Retina (tissue), 1 donor: ENCODE data around the gene VAV2.
"Not testable (repeated sequence)": the region's sequence is repeated elsewhere in the genome, so short reads cannot be mapped to it uniquely, and the experiment has no call there.

Experiments
- DNase-seq: peaks from one replicate; pipeline ENCODE4 v3.0.0-alpha.2; 2016

VAV2 gene

DNA sequence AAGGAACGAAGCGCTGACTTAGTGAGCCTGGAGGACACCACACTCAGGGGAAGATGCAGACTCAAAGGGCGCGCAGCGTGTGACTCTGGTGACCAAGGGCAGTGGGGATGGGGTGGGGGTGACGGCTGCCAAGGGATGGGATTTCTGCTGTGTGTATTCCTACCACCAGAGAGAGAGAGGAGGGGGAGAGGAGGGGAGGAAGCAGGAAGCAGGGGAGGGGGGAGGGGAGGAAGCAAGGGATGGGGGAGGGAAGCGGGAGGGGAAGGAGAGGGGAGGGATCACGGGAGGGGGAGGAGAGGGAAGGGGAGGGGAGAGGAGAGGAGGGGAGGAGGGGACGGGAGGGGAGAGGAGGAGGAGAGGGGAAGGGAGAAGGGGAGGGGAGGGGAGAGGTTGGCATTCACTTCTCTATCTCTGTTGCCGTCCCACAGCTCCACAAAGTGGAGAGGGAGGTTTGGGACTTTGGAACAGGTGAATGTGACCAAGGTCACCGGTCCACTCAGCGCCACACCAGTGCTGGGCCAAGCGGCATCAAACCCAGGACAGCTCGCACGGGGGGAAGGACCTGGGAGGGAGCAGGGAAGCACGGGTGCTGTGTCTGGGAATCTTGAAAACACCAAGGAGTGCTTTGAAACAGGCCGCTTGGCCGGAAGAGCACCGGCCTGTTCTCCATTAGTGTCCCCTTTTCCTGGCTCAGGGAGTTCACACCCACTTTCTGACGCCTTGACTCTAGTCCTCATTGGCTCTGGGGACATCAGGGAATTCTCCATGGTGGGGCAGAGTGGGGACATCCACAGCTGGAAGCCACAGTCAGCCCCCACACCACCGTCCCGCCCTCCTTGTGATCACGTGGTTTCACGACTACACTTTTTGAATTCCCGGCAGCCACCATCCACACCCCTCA is 77.4 kb downstream of the VAV2 start:
- DNase-seq, result no peak

DNA sequence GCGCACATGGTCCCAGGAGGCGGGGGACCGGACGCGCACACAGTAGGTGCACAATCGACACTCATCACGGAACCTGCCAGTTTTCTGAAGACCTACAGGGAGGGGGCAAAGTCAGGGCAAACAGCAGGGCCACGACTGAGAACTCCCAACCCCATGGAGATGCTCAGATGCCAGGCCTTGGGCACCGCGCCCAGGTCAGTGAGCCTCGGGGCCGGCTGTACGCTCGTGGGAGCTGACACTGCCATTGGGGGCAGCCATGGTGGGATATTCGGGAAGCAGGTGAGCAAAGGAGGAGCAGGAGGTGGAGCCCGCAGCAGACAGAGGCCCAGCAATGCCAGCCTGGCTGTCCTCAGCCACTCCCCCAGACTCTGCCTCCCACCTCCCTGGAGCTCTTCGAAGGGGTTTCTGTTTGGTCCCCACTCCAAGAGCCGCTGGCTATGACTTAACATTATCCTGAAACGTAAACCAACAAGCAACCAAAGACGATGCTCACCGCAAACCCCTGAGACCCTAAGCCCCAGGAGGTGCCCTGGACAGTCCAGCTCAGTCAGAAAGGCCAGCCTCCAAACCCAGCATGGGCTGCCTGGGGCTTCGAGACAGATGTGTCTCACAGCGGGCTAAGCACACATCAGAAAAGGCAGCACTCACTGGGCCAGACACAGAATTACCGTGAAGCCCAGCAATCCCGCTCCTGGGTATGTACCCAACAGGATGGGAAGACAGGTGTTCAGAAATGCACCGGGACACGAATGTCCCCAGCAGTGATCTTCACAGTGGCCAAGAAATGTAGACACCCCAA is 78.4 kb downstream of the VAV2 start:
- no peak for DNase-seq

DNA sequence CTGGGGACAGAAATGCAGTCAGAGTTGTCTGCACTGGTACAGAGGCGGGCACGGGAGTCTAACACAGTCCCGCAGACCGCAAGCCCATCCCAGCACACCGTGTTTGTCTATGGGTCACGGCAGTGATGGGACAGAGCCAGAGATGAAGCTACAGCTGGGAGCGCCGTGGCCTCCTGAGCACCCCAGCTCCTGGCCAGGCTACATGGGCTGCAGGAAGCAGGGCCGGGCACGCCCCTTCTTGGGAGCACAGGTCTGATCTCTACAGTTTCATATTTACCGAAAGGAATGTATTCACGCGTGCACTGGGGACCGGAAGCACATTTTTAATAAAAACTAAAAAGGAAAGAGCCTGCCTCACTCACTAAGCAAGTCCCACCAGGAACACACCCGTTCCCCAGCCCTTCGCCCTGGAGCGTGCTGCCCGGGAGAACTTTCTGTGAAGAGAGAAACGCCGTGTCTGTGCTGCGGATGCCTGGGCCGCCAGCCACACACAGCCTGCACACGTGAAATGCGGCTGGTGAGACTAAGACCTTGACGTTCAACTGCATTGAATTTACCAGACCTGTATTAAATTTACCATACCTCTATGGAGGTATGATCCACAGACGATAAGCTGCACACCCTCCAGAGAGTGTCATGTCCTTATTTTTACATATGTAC is 81.1 kb downstream of the VAV2 start:
- DNase-seq, result no peak

DNA sequence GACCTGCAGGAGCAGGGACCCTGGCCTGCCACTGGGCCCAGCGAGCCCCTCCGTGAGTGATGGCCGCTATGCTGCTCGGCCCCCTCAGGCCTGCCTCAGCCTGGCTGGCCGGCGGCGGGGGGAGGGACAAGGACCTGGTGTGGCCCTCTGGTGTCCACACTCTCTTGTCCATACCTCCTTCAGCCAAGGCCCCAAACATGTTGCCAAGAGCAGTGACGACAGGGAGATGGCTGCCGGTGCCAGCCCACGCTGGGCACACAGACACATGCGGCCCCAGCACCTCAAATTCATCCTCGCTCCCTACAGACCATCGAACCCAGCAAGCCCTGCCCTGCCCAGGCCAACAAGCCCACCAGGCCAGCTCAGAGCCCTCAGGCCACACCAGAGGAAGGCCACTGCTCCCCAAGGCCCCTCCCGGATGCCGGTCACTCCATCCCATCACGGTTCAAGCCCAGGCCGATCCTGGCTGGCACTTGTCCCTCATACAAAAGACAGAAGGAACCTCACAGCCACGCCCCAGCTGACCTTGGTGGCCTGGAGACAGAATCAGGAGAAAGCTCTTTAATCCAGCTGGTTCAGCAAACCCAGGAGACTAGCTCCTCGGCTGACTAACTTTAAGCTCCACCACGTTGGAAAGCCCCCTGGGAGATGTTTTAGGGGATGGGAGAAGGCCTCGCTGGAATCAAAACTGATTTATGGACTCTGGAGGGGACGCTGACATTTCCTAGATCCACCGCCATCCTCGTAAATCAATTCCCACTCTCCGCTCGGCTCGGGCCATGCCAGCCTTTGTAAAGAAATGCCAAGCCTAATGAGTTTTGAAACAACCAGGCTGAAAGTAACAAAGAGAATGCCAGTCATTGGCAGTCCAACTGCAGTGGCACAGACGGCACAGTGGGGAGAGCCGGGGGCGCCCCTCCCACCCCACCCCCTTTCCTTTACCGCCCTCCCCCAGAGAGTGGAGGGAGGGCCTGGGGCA is 84.9 kb downstream of the VAV2 start:
- DNase-seq, result no peak

DNA sequence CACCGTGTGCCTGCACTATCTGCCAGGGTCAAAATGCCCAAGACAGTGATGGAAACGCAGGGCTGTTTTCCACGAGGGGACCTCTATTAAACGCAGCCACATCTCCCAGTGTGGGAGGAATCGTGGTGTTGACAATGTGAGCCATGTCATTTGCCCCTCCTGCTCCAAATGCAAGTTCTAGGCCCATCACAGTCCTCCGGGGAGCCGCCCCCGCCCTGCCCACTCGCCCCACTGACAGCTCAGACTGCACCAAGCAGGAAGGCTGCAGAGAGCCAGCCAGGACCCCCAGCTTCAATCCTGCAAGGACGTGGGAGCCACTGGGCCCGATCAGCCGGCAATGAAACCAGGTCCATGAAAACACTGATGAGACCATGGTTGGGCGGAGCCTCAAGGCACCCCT is 85.9 kb downstream of the VAV2 start:
- DNase-seq, result no peak

DNA sequence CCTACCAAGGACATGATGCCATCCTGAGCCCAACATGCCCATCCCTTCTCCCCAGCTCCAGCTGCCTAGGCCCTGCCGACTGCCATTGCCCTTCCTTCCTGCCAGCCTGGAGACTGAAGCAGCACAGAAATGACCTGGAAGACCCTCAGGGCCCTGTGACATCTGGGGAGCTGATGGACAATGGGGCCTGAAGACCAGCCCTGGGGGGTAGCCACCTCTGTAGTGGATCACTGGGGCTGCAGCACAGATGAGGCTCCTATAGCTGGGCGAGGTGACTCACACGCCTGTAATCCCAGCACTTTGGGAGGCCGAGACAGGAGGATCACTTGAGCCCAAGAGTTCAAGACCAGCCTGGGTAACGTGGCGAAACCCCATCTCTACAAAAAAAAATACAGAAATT is 86.6 kb downstream of the VAV2 start:
- DNase-seq, result no peak

DNA sequence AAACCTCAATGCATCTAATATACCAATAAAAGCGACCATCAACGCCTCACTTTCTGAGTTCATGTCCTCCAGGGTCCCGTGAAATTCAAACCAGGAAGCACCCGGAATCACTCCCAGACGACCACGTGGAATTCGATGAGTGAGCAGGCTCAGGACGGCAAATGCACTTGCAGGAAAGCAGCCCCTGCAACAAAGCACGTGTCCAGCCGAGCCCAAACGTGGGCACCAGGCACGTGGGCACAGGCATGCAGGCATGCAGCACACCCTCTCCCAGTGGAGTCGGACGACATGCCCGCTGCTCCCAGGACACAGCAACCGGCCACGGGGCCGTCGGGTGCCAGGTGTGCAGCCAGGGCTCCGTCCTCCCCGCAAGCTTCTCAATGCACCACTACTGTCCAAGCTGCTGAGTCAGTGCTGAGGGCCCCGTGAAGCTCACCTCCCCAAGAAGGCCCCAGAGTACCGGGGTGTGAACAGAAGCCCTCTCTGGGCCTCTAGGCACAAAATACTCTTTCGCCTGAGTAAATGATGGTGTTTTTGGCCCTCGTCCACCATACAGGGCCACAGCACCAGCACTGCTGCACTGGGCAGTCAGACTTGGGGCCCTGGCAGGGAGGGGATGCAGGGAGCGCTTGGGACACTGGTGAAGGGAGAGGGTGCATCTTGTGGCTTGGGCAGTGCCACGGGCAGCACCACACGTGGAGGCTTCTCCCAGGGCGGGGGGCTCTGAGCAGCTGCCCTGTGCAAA is 87.6 kb downstream of the VAV2 start:
- DNase-seq, result no peak

DNA sequence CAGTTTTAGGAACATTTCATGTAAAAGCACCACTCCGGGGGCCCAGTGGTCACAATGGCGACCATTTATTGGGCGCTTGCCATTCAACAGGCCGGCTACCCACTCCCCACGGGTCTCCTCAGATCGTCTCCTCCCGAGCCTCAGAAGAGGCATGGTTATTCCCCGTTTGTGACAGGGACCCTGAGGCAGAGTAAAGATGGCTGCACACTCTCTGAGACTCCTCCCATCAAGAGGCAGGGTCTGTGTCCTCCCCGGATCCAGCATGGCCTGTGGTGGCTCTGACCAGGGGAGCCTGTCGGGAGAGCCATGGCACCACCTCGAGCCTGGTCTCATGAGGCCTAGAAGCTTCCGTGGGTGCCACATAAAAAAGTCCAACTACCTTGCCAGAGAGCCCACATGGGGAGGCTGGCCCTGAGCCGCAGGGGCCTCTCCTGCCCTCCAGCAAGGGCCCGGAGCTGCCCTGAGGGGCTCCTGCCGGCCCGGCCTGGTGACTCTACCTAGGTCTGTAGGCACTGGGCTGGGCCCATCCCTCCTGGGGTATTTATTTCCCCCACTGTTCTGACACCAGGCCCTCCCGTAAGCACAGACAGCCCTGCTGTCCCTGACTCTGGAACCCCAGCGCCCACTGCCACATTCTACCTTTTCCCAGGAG is 90.8 kb downstream of the VAV2 start:
- DNase-seq, result no peak

DNA sequence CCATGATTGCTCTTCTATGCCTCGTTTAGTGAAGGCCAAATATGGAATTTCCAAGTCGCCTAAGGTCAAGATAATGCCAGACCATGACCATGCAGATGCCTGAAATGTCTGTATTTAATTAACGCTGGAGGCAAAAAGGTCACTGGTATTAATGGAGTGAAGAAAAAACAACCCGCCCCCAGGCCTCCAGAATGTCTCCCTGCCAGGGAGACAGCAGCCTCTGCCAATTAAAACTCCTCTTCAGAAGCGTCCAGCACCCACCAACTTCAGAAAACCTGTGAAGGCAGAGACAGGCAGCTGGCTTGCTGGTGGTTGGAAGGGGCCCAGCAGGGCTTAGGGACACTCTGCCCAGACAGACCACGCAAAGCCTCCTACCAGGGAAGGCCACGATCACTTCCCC is 94.4 kb downstream of the VAV2 start:
- no peak for DNase-seq

DNA sequence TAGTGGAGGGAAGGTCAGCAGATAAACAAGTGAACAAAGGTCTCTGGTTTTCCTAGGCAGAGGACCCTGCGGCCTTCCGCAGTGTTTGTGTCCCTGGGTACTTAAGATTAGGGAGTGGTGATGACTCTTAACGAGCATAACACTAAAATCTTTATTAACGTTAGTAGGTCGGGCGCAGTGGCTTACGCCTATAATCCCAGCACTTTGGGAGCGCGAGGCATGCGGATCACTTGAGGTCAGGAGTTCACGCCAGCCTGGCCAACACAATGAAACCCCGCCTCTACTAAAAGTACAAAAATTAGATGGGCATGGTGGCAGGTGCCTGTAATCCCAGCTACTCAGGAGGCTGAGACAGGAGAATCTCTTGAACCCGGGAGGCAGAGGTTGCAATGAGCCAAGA is 96.1 kb downstream of the VAV2 start:
- not testable (repeated sequence) for DNase-seq

DNA sequence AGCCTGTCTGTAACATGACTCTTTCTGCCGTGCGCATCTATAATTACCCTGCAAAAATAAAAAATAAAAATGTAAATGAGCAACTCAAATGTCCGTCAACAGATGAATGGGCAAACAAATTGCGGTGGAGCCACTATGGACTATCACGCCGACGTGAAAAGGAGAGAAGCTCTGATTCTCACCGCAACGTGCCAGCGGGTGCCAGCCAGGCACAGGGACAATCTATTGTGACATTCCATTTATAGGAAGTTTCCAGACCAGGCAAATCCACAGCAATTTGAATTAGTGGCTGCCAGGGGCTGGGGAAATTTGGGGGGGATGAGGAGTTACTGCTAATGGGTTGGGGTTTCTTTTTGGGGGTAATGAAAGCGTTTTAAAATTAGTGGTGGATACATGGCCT is 96.8 kb downstream of the VAV2 start:
- DNase-seq, result no peak

DNA sequence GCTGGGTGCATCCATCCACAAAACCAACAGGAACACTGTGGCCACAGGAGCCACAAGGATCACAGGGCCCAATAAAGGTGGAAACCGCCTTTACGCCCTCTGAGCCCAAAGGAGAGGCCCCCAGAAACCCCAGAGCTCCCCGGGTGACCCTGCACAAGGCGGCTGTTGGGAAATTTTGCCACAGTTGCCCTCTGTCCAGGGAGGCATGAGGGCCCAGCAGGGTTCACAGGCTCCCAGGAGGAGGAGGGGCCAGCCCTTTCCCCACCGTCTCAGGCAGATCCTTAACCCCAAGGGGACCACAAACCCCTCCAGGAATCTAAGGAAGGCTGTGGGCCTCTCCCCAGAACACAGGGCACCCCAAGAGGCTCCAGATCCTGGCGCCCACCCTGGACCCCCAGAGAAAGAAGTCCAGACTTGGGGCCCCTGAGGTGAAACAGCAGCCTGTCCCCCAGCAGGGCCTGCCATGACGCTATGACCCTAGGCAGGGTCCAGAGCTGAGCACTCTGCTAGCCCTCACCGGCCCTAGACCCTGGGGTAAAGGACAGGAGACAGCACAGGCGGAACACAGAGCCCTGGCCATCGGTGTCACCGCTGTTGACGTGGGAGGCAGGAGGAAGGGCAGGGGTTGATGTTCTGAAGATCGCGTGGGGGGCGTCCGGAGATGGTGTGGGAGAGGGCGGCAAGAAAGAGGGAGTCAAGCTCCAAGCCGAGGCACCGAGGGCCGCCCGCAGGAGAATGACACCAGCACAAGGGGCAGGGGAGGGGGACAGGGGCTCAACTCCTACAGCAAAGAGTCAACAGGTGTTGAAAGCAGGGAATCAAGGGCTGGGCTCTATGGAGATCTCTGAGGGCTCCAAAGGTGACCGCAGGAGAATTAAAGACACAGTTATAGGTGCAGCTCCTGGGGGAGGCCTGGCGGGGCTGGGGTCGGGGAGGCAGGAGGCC is 97.5 kb downstream of the VAV2 start:
- no peak for DNase-seq

DNA sequence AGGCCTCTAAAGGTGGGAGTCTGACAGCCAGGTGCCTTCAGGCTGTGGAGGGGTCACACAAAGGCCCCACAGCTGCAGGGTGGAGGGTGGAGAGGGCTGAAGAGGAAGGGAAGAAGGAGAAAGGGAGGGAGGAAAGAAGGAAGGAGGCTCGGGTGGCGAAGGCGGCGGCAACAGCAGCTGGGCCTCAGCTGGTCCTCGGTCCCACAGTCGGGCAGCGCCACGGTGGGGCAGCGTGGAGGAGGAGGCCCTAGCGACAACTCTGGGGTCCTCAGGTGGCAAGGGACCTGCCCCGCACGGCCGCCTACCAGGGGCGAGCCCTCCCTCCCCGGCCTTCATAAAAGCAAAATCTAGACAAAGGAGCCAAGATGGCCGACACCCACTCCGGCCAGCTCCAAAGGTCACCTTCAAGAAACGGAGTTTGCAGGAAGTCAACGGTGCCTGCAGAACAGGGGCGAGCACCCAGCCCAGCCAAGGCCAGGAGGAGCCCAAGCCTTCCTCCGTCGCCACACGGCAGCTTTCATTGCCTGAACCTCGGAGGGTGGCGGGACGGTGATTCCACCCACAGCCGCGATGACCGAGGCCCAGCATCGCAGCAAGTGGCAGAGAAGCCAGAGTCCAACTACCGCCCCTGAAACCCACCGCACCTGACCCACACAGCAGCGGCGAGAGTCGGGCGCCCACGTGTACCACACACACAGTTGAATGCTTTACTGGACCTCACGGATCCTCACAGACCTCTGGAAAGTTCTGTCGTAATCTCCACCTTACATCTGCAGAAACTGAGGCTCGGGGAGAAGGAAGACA is 98.7 kb downstream of the VAV2 start:
- DNase-seq, result no peak

DNA sequence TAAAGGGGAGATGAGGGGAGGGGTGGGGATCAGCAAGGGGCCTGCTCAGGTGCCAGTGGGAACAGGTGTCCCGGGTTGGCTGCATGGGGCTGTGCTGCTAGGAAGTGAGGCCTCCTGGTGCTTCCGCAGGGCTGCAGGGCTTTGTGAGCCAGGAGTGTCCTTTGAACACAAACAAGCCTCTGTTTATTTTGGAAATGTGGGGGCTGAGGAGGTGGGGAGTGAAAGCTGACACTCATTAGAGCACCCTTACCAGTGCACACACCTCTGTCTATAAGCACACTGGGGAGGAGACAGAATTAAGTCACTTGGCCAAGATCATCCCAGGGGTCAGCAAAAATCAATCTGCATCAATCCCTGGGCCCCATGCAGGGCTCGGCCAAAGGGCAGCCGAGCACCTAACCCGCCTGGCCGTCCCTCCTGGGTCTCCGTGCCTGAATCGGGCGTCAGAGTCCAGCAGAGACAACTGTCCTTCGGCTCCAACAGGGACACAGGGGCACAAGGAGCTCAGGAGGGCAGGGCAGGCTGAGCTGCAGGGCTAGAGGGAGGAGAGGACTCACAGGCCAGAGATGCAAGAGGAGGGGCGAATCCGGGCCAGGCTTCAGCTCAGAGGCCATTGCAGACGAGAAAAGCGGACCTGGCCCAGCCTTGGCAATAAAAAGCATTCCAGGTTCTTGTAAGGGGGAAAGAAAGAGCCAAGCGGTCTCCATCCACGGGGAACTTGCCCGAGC is 99.8 kb downstream of the VAV2 start:
- no peak for DNase-seq

DNA sequence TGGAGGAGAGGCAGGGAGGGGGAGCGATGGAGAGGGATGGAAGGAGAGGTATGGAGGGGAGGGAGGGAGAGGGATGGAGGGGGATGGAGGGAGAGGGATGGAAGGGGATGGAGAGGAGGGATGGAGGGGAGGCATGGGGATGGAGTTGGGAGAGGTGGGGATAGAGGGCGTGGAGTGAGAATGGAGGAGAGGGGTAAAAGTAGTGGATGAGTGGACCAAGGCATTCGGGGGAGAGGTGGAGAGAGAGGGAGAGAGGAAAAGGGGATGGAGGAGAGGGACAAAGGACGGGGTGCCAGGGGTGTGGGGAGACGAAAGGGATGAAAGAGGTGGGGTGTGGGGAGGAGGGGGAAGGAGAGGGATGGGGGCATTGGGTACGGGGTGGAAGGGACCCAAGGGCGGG is 100.4 kb downstream of the VAV2 start:
- no peak for DNase-seq

DNA sequence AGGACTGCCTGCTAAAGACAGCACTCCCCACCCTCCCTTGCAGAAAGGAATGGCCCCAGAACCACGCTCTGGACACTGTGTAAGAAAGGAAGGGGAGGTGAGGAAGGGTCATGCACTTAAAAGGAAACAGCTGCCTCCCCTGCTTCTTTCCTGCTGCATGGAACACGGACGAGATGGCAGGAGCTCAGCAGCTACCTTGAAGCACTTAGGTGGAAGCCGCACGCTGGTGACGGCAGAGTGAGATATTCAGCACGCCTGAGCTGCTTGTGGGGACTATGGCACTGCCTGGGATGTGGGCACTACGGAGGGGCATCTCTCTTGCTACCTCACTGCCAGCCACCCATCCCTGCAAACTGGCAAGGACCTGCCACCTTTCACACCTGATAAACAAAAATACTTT is 101.5 kb downstream of the VAV2 start:
- no peak for DNase-seq

DNA sequence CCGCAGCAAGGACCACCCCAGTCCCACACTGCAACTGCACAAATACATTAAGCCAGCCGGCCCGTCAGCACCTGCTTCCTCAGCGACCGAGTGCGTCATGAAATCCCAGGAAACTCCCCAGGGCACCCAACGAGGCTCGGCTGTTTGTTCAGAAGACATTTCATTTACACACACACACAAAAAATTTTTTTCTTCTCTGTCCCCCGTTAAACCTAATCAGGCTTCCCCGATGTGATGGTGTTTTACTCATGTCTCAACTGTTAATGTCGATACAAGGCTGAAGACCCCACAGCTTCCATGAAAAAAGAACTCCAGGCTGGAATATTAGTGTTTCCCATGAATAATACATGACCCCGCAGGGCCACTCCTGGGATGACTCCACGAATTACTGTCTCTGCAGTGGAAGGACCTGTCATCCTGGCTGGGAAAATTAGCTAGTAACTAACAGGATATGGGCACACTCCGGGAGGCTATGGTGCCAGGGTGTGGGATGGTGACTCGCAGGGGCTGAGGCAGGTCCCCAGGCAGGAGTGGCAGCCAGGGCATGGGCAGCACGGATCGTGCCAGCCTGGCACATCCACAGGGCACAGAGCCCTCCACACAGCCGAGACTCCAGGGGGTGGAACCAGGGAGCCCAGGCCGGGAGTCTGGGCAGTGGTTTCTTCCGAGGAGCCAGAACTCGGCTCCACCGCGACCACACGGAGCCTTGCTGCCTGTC is 102.4 kb downstream of the VAV2 start:
- DNase-seq, result peak; percentile 76
